Lower lobe of right lung (tissue), 2 donors: ENCODE measurements around the gene CCDC175. TPM values are rescaled to one million over a fixed set of nuclear protein-coding genes. Genes with fewer than 3 reads are reported as not detected.

ENCODE experiments used
- ATAC-seq, 2 donors: fragments of 200-7000 bp; cut with Tn5 transposase; one replicate each; pipeline ENCODE4 v1.9.1; 2020 to 2022; ENCODE audit warnings: mild to moderate bottlenecking in 2 of 2, moderate library complexity in 2 of 2
- DNase-seq: peaks from one replicate; pipeline ENCODE4 v3.0.0-alpha.2; 2020
- H3K27ac ChIP-seq: fragments of 200-600 bp; one replicate; pipeline ENCODE4 v1.8.0; 2022
- H3K27me3 ChIP-seq: fragments of 200-600 bp; one replicate; pipeline ENCODE4 v1.8.0; 2022; ENCODE audit warnings: low read depth
- H3K36me3 ChIP-seq: fragments of 200-600 bp; one replicate; pipeline ENCODE4 v1.8.0; 2022; ENCODE audit warnings: mild to moderate bottlenecking
- H3K4me1 ChIP-seq: fragments of 200-600 bp; one replicate; pipeline ENCODE4 v1.8.0; 2022
- H3K4me3 ChIP-seq: fragments of 200-600 bp; one replicate; pipeline ENCODE4 v1.8.0; 2022; ENCODE audit warnings: mild to moderate bottlenecking
- H3K9me3 ChIP-seq: fragments of 200-600 bp; one replicate; pipeline ENCODE4 v1.8.0; 2022
- CTCF ChIP-seq: fragments of 200-600 bp; IDR thresholded peaks from one replicate; pipeline ENCODE4 v1.8.0; 2022; ENCODE audit warnings: antibody characterized with exemption, mild to moderate bottlenecking
- intact Hi-C: fragments of 100-400 bp; cut with DNase I; formaldehyde crosslinking; loops from one replicate; pipeline ENCODE4 v1.11.0; 2022
- total RNA-seq: library from RNA; stranded (reverse); fragmentation: NEBNext Ultra II Directional; extraction: Animal tissue kit (Norgen Biotek cat#: 25700); gene quantifications from one replicate; pipeline ENCODE4 v1.2.1, GENCODE V29; 2021
- donor health status: DM: no; HTN: yes; CAD: no; lungs with severe emphysema.

Gene CCDC175
- total RNA-seq, 1 donor from 2014 or later = 1.0 TPM

DNA sequence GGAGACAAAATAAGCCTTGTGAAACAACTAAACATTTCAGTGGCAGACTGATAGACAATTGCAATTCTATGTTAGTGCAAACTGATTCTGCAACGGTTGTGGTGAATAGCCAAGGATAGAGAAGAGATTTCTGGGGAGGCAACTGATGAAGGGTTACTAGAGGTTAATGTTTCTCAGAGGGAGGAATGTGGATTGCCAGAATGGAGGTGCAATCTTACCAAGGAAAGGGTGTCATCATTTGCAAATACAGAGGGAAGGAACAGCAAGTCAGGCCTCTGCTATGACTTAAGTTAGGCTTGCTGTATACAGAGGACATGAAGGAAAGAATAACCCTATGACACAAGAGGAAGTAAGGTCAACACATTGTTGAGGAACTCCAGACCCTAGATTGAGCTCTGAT is 35.8 kb downstream of the CCDC175 start:
- Histone ChIP-seq H3K36me3 (no peaks in the 10 kb centered on the region), H3K4me1 (no peaks in the 10 kb centered on the region), H3K27me3 (no peaks in the 10 kb centered on the region), H3K4me3 (no peak overlapping the region), H3K27ac (no peak overlapping the region), H3K9me3 (no peaks in the 10 kb centered on the region)
- ATAC-seq (no peak), DNase-seq (no peak)
- no peak for TF ChIP-seq CTCF
- intact Hi-C loops = no loop called here

DNA sequence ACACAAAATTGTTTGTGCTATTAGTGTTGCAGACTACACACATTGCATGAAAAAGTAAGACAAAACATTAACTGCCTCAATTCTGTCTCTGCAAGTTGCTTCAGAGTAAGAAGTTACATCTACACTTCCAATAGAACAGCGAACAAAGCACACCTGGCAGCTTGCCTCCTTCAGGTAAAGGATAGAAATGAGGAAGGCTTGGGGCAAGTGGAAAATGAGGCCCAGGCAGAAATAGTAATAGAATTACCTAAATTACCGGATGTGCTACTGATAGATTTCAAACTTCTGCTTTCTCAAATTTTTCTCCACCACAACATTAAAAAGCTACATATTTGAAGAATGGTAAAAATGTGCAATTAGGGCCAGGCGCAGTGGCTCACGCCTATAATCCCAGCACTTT is 37.7 kb downstream of the CCDC175 start:
- ATAC-seq (no peak), DNase-seq (no peak)
- no peak for TF ChIP-seq CTCF
- intact Hi-C loops = no loop called here
- Histone ChIP-seq H3K4me3 (no peak overlapping the region), H3K27ac (no peak overlapping the region), H3K4me1 (no peaks in the 10 kb centered on the region), H3K9me3 (no peaks in the 10 kb centered on the region), H3K27me3 (no peaks in the 10 kb centered on the region), H3K36me3 (no peaks in the 10 kb centered on the region)

- no peak for TF ChIP-seq CTCF
- Histone ChIP-seq H3K36me3 (no peaks in the 10 kb centered on the region), H3K4me1 (no peaks in the 10 kb centered on the region), H3K4me3 (no peak overlapping the region), H3K27me3 (no peaks in the 10 kb centered on the region), H3K9me3 (no peaks in the 10 kb centered on the region), H3K27ac (no peak overlapping the region)
- intact Hi-C loops = no loop called here
- DNase-seq = no peak
- ATAC-seq = no peak
These were observed 39.1 kb downstream of the CCDC175 start for GRCh38 chr14:59537476-59537875.

GRCh38 chr14:59534361-59534987 is 42.1 kb downstream of the CCDC175 start:
- H3K4me3 ChIP-seq = no peak overlapping the region
- intact Hi-C loops = no loop called here
- no peak overlapping the region for H3K27ac ChIP-seq
- no peak for DNase-seq
- H3K36me3 ChIP-seq = no peaks in the 10 kb centered on the region
- no peak for TF ChIP-seq CTCF
- ATAC-seq = no peak
- no peaks in the 10 kb centered on the region for H3K27me3 ChIP-seq
- no peaks in the 10 kb centered on the region for H3K9me3 ChIP-seq
- no peaks in the 10 kb centered on the region for H3K4me1 ChIP-seq

DNA sequence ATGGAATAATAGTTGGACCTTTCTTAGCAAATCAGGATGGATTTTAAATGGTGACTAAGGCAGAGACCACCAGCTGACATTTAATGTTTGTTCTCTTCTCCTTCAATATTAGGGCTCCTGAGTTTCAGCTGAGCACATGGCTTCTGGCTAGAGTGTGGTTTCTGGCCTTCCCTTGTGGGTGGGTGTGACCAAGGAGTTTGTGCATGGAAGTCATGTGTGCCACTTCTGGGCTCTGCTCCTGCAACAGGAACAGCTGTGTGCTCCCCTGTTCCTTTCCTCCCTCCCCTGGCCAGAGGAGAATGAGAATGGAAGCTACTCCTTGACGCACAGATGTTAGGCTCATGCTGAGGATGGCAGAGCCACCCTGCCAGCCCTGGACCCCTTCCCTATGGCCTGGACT is 44.2 kb downstream of the CCDC175 start:
- H3K27ac ChIP-seq = no peak overlapping the region
- no peak for ATAC-seq
- H3K27me3 ChIP-seq = no peaks in the 10 kb centered on the region
- no peak for TF ChIP-seq CTCF
- intact Hi-C loops = no loop called here
- no peaks in the 10 kb centered on the region for H3K36me3 ChIP-seq
- DNase-seq = no peak
- H3K9me3 ChIP-seq = no peaks in the 10 kb centered on the region
- H3K4me1 ChIP-seq = no peaks in the 10 kb centered on the region
- no peak overlapping the region for H3K4me3 ChIP-seq
